Suprapubic skin (tissue), 4 donors: ENCODE data around the gene AP2A1.

Experiments used
- CTCF ChIP-seq, 2 donors: fragments of 200-600 bp in 1 of 2; fragments of 450-650 bp in 1 of 2; sonication (generic) in 1 of 2; IDR thresholded peaks; one replicate each; pipeline ENCODE4 v1.5.1; 2016 to 2019; ENCODE audit warnings: antibody characterized with exemption in 2 of 2, mild to moderate bottlenecking in 1 of 2, moderate library complexity in 1 of 2
- EP300 ChIP-seq: sonication (generic); formaldehyde crosslinking; IDR thresholded peaks from one replicate; pipeline ENCODE4 v1.6.1; 2017; ENCODE audit warnings: antibody characterized with exemption
- POLR2A ChIP-seq, 2 donors: fragments of 450-650 bp; IDR thresholded peaks; one replicate each; pipeline ENCODE4 v1.6.1; 2017; ENCODE audit warnings: antibody characterized with exemption in 2 of 2, mild to moderate bottlenecking in 2 of 2, moderate library complexity in 2 of 2
- POLR2AphosphoS5 ChIP-seq, 3 donors: sonication (generic); formaldehyde crosslinking; IDR thresholded peaks; one replicate each; pipeline ENCODE4 v1.6.1; 2017; ENCODE audit warnings: antibody characterized with exemption in 3 of 3

- TF ChIP-seq EP300 (no peak), CTCF (IDR thresholded peaks at IDR 0.05) (no peak), POLR2A (IDR thresholded peaks at IDR 0.05) (no peak), POLR2AphosphoS5 (IDR thresholded peaks at IDR 0.05) (no peak)
Observed at GRCh38 chr19:49763230-49763629, 3.6 kb upstream of the AP2A1 start, which contains the start of gene TSKS.
